ENCODE results near the gene THYN1.

Gene THYN1

GRCh38 chr11:134252346-134253187 lies 585 bp downstream of the THYN1 start:
- in situ Hi-C loops (cut with MboI; ENCODE audit: low sequenced_read_pairs) = no loop called here

GRCh38 chr11:134250675-134251074 lies 2.5 kb downstream of the THYN1 start:
- in situ Hi-C loops (cut with MboI; ENCODE audit: low sequenced_read_pairs) = no loop called here

- in situ Hi-C loops (cut with MboI; ENCODE audit: low sequenced_read_pairs) = no loop called here
Observed at GRCh38 chr11:134250246-134250645, 2.9 kb downstream of the THYN1 start.

GRCh38 chr11:134248910-134249480 lies 4.2 kb downstream of the THYN1 start:
- in situ Hi-C loops (cut with MboI; ENCODE audit: low sequenced_read_pairs) = no loop called here

- in situ Hi-C loops (cut with MboI; ENCODE audit: low sequenced_read_pairs) = no loop called here
Observed at GRCh38 chr11:134246678-134247077, 6.5 kb downstream of the THYN1 start.

- in situ Hi-C loops (cut with MboI; ENCODE audit: low sequenced_read_pairs) = no loop called here
Observed at GRCh38 chr11:134246100-134246499, 7.1 kb downstream of the THYN1 start.

GRCh38 chr11:134245434-134245833 lies 7.7 kb downstream of the THYN1 start:
- in situ Hi-C loops (cut with MboI; ENCODE audit: low sequenced_read_pairs) = no loop called here

GRCh38 chr11:134244593-134244992 lies 8.6 kb downstream of the THYN1 start:
- in situ Hi-C loops (cut with MboI; ENCODE audit: low sequenced_read_pairs) = no loop called here

GRCh38 chr11:134243913-134244312 lies 9.2 kb downstream of the THYN1 start:
- in situ Hi-C loops (cut with MboI; ENCODE audit: low sequenced_read_pairs) = no loop called here

- in situ Hi-C loops (cut with MboI; ENCODE audit: low sequenced_read_pairs) = no loop called here
Observed at GRCh38 chr11:134242376-134242775, 10.8 kb downstream of the THYN1 start.

- in situ Hi-C loops (cut with MboI; ENCODE audit: low sequenced_read_pairs) = no loop called here
Observed at GRCh38 chr11:134240592-134240991, 12.6 kb downstream of the THYN1 start.

GRCh38 chr11:134238956-134239355 lies 14.2 kb downstream of the THYN1 start:
- in situ Hi-C loops (cut with MboI; ENCODE audit: low sequenced_read_pairs) = no loop called here

- in situ Hi-C loops (cut with MboI; ENCODE audit: low sequenced_read_pairs) = no loop called here
Observed at GRCh38 chr11:134237557-134237922, 15.6 kb downstream of the THYN1 start.

GRCh38 chr11:134236834-134237556 lies 16.2 kb downstream of the THYN1 start:
- in situ Hi-C loops (cut with MboI; ENCODE audit: low sequenced_read_pairs) = no loop called here

- in situ Hi-C loops (cut with MboI; ENCODE audit: low sequenced_read_pairs) = no loop called here
Observed at GRCh38 chr11:134235399-134235798, 17.8 kb downstream of the THYN1 start.

GRCh38 chr11:134233729-134234179 lies 19.4 kb downstream of the THYN1 start:
- in situ Hi-C loops (cut with MboI; ENCODE audit: low sequenced_read_pairs) = no loop called here

GRCh38 chr11:134231958-134232659 lies 21.0 kb downstream of the THYN1 start:
- in situ Hi-C loops (cut with MboI; ENCODE audit: low sequenced_read_pairs) = no loop called here

- in situ Hi-C loops (cut with MboI; ENCODE audit: low sequenced_read_pairs) = no loop called here
Observed at GRCh38 chr11:134230339-134230738, 22.8 kb downstream of the THYN1 start.

GRCh38 chr11:134229126-134229790 lies 23.9 kb downstream of the THYN1 start:
- in situ Hi-C loops (cut with MboI; ENCODE audit: low sequenced_read_pairs) = no loop called here

GRCh38 chr11:134228625-134229024 lies 24.5 kb downstream of the THYN1 start:
- in situ Hi-C loops (cut with MboI; ENCODE audit: low sequenced_read_pairs) = no loop called here

Data from hTERT RPE-1 (cell line).